CD4-positive, alpha-beta T cell treated with Interleukin-4 for 1 hour (primary cell): ENCODE results near the gene IQCN.
A peak's percentile ranks its signal among the peaks of the same experiment; 100 is the strongest.

ENCODE experiments used
- DNase-seq, 2 donors: peaks; one replicate each; pipeline ENCODE4 v3.0.0-alpha.2; 2020 to 2022

The IQCN gene

DNA sequence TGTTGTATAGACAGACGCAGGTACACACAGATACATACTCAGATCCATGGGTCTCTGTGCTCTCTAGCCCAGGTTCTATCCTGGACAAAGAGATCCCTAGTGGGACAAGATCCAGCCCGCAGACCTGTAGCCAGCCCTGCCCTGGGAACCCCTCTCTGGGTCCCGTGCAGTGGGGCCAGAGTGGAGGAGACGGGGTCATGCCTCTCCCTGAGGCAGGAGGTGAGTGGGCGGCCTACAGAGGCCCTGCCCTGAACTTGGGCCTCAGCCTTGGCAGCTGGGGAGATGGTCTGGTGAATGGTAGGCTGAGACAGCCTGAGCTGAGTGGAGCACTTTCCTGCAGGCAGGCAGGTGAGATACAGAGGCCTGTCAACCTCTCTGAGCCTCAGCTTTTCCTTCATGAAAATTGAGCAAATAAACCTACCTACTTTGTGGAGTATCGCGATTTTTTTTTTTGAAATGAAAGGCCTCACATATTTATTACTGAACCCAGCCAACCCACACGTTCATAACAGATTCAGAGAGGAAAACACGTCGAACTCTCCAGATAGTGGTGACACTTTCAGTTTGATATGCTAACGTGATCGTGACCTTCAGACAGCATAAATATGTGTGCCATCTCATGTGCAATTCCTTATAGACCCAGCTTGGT, 10.6 kb upstream of the IQCN start:
- no peak for DNase-seq

DNA sequence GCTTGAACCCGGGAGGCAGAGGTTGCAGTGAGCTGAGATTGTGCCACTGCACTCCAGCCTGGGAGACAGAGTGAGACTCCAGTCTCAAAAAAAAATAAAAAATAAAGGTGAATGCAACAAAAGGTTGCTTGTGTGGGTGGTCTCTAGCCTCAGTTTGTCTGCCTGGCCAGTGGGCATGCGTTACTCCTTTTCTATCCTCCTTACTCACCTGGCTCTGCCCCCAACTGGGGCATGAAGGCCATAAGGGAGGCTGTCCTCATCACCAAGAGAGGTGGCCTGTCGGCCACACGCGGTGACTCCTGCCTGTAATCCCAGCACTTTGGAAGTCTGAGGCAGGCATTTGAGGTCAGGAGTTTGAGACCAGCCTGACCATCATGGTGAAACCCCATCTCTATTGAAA, 9.1 kb upstream of the IQCN start:
- DNase-seq: peak in 1 of 2 donors; percentile 22

DNA sequence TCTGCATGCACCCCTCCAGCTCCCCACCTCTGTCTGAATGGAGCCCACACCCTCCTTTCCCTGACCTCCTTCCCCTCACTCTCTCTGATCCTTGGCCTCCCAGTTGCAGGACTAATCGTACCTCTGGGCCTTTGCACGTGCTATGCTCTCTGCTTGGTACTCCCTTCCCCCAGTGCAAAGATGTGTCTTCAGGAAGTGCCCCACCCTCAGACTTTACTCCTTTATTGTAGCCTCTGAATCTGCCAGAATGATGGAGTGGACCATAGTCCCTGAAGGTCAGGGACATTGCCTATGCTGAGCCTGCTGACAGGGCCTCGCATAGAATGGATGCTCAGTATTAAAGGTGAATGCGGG, 8.5 kb upstream of the IQCN start:
- peak; percentile 45 to 50 for DNase-seq

DNA sequence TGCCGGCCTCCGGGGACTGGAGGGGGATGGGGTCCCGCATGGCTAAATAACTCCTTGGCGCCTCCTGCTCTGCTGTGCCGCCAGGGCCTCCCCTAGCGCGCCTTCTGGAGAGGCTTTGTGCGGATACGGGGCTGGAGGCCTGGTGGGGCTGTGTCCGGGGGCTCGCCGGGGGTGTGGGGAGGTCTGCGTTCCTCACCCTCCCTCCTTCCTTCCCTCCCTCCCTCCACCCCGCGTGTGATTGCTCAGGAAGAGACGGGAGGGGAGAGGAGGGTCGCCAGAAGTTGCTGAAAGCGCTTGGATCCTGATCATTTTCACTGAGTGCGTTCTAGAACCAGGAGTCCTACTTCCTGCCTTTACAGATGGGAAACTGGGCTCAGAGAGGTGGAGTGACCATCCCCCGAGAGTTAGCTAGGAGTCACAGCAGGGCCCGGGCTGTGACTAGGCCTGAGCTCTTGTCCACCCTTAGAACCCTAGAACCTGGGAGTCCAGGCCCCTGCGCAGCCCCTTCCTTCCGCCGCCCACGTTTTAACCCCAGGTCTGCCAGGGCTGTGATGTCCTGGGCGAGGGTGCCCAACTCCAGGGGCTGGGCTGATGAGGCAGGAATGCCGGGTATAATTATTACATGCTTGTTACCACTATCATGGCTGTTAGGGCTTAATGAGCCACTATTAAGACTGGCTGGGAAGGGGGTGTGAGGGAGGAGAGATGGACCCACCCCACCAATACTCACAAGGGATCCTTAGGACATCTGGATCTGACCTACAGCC, 8.0 kb upstream of the IQCN start:
- DNase-seq: no peak

DNA sequence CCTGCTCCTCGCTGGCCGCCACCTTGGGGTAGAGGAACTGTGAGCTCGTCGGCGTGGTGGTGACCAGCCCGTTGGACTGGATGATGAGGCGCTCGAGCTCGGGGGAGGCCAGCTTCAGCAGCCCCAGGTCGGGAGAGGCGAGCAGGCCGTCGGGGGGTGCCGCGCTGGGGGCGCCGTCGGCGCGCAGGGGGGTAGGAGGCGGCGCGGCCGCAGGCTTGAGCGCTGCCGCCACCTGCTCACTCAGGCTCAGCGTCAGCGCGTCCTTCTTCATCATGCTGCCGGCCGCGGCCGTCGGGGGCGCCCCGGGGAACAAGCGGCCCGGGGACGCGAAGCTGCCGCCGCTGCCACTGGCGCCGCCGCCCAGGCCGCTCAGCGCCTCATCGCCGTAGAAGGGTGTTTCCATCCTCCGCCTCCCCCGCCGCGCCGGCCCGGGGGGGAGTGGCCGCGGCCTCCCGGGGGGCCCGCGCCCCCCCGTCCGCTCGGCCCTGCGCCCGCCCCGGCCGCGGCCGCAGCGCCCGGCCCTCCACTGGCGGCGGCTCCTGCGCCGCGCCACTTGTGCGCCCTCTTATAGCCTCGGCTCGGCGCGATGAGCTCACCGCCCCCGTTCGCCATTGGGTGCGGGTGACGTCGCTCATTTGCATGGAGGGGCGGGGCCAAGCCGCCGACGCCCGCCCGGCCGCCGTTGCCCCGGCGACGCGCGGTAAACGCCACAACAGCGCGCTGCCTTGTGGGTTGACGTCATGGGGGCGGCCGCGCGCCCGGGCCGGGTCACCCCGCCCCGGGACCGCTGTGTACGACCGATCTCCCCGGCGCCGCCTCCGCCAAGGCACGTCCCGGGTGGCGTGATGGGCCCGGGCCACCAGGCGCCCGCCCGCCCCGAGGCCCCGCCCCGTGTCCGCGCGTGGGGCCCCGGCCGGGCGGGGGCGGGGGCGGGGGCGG, 7.1 kb upstream of the IQCN start, which contains the start of gene JUND:
TSS of gene JUND (minus strand) at position 541 of the 939 bp plus-strand sequence. CDS start at position 403, 138 bp downstream.
- peak; percentile 99 for DNase-seq

DNA sequence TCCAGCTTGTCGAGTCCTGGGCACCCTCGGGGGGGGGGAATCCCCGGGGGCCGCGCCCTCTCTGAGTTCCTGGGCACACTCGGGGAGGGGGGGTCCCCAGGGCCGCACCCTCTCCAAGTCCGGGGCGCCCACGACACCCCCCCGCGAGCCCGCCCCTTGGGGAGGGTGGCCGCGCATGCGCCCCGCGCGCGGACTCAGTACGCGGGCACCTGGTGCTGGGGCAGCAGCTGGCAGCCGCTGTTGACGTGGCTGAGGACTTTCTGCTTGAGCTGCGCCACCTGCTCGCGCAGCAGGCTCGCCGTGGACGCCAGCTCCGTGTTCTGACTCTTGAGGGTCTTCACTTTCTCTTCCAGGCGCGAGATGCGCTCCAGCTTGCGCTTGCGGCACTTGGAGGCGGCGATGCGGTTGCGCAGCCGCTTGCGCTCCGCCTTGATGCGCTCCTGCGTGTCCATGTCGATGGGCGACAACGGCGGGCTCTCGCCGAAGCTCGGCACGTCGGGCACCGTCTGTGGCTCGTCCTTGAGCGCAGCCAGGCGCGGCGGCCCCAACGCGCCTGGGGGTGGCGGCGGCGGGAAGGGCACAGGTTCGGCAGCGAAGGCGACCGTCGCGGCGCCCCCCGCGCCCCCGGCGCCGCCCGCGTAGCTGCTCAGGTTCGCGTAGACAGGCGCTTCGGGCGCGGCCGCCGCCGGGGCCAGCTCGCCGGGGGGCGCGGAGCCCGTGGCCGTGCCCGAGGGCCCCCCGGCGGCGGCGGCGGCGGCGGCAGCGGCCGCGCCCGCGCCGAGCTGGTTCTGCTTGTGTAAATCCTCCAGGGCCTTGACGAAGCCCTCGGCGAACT, 6.2 kb upstream of the IQCN start:
- DNase-seq: peak; percentile 87

DNA sequence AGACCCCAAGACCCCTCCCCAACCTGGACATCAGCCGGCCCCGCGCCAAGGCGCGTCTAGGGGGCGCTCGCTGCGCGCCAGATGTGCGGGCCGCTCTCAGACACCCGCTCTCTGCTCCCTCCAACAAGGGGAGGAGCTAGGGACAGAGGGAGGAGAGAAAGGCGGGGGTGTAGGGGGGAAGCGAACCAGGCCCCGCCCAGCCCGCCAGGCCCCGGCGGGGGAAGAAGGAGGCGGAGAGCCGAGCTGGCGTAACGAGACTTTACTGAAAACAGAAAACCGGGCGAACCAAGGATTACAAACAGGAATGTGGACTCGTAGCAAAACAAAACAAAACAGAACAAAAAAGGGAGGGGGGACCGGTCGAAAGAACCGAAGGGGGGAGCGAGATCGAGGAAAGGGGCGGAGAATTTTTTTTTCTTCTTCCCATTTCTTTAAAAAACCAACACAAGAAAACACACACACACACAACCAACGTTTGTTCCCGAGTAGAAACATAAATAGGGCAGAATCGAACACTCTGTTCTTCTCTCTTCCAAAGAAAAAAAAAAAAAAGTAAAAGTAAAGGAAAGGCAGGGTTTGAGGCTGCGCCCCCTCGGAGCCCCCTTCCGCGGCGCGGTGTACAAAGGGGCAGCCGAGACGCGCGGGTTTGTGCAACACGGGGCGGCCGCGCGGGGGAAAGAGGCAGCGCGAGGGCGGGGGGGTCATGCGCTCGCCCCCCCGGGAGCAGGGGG, 5.4 kb upstream of the IQCN start:
- peak; percentile 93 to 95 for DNase-seq

DNA sequence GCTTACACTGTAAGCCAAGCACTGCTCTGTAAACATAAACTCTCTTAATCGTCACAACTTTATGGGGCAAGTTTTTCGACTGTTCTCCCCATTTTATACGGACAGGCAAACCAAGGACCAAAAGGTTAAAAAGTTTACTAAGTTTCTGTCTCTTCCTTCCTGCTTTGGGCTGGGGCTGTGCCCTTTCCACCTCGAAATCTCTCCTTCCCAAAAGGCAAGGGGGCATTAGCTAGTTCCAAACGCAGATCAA, 4.9 kb upstream of the IQCN start:
- DNase-seq: no peak

DNA sequence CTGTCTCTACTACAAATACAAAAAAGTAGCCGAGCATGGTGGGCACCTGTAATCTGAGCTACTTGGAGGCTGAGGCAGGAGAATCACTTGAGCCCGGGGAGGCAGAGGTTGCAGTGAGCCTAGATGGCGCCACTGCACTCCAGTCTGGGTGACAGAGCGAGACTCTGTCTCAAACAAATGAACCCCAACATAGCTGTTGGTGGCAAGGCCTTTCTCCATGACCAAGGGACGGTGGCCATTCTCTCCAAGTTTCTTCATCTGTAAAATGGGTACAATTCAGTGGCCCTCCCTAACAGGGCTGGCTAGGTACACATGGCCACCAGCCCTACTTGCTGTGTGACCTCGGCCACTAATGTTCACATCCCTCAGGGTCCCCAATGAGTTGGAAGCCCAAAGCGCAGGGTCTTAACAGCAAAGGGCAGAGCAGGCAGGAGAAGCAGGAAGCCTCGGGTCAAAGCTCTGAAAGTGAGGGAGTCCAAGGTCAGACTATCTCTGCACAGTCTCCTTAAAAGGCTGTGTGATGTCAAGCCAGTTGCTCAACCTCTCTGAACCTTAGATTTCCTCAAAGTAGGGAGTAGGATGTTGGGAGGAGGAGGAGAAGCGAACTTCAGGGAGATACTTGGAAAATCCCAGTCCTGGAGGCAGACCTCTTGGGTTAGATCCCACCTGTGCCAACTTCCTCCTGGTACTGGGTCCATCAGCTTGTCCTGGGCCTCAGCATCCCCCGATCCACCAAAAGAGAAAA, 4.4 kb upstream of the IQCN start:
- DNase-seq: peak; percentile 75

DNA sequence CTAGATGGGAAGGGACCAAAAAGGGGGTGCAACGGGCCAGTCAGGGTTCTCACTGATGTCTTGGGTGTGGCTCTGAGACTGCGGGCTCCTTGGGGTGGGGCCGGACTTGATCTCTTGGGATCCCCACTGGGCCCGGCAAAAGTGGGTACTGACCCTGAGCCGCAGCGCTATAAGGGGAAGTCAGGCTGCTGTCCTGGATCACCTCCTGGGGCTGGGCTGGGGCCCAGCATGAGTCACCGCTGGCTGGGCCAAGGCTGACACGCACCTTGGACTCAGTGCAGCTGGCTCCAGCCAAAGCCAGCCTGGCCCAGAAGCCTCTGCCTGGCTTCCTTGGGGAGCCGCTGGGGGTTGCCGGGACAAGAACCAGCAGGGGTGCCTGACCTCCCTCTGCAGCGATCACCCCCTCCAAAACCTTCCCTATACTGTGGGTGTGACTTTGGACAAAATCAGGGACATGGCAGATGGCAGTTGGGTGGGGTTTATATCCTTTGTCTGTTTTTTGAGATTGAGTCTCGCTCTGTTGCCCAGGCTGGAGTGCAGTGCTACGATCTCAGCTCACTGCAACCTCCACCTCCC, 617 bp upstream of the IQCN start:
- DNase-seq: peak; percentile 59 to 71

DNA sequence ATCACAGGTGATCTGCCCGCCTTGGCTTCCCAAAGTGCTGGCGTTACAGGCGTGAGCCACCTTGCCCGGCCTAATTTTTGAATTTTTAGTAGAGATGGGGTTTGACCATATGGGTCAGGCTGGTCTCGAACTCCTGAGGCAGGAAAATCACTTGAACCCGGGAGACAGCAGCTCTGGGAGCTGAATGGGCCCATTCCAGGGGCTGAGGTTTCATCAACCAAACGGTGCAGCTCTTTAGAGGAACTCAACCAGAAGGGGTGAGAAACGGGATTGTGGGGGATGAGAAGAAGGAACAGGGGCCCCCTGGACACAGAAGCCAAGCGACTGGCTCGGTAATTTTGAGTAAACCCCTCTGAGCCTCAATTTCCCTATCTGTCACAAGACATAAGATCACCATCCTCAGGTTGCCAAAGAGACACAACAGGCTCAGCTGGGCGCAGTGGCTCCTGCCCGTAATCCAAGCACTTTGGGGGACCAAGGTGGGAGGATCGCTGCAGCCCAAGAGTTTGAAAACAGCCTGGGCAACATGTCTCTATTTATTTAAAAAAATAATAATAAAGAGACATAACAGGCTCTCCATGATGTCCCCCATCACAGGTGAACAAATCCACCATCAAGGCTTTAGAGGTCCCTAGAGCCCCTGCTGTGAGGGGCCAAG, 562 bp downstream of the IQCN start:
- peak; percentile 28 to 44 for DNase-seq

DNA sequence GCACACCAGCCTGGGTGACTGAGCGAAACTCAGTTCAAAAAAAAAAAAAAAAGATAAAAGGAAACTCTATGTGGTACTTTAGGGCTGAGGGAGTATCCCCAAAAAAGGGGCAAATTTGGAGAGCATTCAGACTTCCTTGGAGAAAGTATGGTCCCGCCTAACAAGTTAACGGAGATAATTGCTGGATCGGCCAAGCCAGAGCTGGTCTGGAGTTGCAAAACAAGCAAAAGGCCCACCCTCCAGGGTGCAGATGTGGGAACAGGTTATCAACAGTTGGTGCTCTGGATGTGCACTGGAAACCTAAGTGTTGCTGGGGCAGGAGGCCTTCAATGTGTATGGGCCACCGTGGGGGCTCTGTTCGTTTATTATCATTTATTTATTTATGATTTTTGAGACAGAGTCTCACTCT, 2.8 kb downstream of the IQCN start:
- peak; percentile 44 to 56 for DNase-seq

DNA sequence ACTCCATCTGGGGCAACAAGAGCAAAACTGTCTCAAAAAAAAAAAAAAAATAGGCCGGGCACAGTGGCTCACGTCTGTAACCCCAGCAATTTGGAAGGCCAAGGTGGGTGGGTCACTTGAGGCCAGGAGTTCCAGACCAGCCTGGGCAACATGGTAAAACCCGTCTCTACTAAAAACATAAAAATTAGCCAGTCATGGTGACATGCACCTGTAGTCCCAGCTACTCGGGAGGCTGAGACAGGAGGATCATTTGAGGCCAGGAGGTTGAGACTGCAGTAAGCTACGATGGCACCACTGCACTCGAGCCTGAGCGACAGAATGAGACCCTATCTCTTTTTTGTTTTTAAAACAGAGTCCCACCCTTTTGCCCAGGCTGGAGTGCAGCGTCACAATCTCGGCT, 3.9 kb downstream of the IQCN start:
- DNase-seq: peak in 1 of 2 donors; percentile 19

DNA sequence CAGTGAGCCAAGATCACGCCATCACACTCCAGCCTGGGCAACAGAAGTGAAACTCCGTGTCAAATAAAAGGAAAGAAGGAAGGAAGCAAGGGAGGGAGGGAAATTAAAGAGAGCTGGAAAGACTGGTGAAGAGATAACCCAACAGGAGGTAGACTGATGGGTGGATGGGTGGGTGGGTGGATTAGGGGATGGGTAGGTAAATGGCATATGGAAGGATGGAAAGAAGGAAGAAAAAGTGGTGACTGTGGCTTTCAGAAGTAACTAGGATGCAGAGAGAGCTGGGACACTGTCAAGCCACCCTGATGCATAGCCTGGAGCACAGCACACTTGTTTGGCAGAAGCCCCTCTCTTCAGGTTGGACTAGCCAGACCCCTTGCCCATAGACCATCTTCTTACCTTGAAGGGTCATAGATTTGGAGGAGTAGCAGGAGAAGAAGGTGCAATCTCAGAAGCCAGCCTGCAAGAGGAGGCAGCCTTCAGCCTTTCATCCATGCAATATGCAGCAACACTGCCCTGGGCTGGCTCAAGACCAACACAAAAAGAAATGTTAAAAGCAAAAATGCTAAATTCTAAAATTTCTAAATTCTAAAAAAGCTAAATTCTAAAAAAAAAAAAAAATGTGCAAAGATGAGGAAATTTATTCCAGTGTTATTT, 5.1 kb downstream of the IQCN start:
- DNase-seq: peak in 1 of 2 donors; percentile 4

DNA sequence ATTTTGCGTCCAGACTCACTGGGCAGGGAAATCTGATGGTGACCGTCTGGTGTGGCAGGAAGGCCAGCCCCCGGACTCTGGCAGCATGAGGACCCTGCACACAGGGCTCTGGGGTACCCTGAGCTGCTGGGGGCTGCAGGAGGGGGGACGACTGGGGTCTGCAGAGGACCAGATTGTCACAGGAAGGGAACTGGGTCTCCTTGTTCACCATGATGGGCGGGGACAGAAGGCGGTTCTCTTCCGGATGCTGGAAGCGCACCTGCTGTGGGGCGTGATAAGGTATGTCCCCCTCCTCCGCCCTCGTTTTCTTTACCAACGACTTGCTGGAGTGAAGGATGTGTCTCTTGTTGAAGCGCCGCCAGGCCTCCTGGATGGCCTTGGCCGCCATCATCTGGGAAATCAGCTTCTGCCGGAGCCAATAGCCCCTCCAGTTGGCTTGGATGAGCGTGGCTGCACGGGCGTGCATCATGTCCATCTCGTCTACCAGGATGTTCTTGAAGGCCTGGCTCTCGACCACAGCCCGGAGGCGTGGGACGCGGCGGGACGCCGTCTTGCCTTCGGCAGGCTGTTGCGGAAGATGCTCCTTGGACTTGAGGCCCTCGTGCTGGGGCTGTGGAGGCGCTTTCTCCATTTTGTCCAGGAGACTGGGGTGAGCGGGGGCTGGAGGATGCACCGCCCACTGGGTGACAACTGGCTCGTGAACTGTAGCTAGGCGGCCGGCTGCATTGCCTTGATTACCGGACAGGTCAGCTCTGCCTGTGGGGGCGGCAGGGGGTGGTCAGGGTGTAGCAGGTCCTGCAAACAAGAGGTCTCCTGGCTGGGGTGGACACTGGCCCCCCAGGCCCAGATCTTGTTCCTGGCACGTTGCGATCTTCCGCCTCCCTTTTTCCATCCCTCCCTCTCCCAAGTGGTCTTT, 7.2 kb downstream of the IQCN start:
- no peak for DNase-seq

DNA sequence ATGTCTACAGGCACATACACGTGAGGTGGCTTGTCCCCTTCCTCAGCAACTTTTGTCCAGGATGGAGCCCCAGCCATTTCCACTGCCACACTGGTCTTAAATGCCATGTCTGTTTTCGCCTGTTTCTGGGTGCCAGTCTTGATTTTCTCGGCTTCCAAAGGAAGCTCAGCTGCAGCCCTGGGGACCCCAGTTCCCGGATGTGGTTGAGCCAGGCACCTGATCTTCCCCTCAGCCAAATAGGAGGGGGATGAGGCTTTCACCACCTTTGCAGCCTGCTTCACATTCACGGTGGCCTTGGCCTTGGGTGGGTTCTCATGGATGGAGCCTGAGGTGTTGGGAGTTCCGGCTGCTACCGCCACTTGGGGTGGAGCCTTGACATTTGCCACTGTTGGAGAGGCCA, 8.7 kb downstream of the IQCN start:
- no peak for DNase-seq

DNA sequence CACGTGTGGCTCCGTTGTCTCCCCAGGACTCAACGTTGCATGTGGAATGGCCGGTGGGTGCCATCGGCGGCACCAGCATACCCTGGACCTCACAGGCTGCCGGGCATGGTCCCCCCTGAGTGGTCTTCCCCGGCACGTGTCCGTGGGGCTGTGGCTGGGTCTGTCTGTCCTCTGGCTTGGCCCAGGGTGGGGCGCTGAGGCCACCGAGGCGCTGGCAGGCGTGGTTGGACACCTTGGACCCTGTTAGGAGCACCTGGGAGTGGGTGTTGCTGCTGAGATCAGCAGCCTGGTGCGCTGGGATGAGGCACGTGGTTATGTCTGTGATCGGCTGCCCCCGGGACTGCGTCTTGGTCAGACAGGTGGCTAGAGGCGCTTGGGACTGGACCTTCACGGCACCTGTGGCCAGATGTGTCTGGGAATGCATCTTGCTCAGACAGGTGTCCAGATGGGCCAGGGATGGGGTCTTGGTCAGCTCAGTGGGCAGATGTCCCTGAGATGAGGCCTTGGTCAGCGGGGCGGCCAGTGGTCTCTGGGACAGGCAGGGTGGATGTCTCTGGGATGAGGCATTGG, 9.2 kb downstream of the IQCN start:
- DNase-seq: no peak

DNA sequence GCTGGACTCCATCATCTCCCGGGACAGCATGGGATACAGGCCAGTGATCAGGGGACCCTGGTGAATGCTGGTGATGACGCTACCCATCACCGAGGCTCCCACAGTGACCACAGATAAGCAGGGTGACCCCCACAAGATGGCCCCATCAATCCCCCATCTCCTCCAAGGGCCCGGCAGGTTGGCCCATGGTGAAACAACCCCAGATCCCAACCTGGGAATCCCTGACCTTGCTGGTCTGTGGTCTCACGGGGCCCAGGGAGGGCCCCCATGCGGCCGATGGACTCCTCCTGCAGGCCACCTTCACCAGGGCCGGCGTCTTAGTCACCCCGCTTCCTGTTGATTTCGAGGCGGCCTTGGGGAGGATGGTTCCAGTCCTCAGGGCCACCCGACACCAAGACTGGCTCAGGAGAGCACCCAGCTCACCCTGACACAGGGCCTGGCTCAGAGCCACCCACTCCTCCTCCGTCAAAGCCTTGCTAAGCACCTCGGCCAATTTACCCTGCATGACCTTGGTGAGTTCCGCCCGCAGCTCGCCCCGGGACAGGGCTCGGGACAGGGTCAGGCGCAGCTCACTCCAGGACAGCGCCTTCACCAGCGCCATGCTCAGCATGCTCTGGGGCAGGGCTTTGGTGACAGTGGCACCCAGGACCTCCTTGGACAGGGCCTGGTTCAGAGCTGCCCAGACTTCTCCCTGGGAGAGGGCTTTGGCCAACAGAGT, 10.0 kb downstream of the IQCN start:
- no peak for DNase-seq
